CD14-positive monocyte (primary cell): Measurements from ENCODE around the gene LDHB. TPM values are rescaled to one million over a fixed set of nuclear protein-coding genes. Genes with fewer than 3 reads are reported as not detected.

Experiments
- DNase-seq, 3 donors: peaks; one replicate each; pipeline ENCODE4 v3.0.0-alpha.2; 2011 to 2022
- H2AFZ ChIP-seq: 2 replicates; pipeline ENCODE4 v1.6.0; 2012; ENCODE audit warnings: mild to moderate bottlenecking, low read depth, low read length, inconsistent platforms; ENCODE audit not compliant: insufficient read depth, poor library complexity, severe bottlenecking
- H3K27ac ChIP-seq, 2 donors: 1 replicate in 1 of 2; 2 replicates in 1 of 2; pipeline ENCODE4 v1.5.1; 2012 to 2013; ENCODE audit warnings: low read length in 2 of 2, control low read depth in 1 of 2, inconsistent platforms in 1 of 2, low read depth in 1 of 2, mild to moderate bottlenecking in 1 of 2
- H3K27me3 ChIP-seq, 2 donors: one replicate each; pipeline versions ENCODE4 v1.6.0 to v1.6.1; 2011 to 2013; ENCODE audit warnings: low read length in 2 of 2; ENCODE audit not compliant: control insufficient read depth in 2 of 2, insufficient read depth in 2 of 2
- H3K36me3 ChIP-seq, 2 donors: replicated peaks in 1 of 2; 1 replicate in 1 of 2; 2 replicates in 1 of 2; pipeline versions ENCODE4 v1.5.1 to v1.6.1; 2012 to 2013; ENCODE audit warnings: low read length in 2 of 2, control low read depth in 1 of 2, inconsistent platforms in 1 of 2, mild to moderate bottlenecking in 1 of 2; ENCODE audit not compliant: insufficient read depth in 2 of 2, control insufficient read depth in 1 of 2
- H3K4me1 ChIP-seq, 2 donors: 1 replicate in 1 of 2; 2 replicates in 1 of 2; pipeline versions ENCODE4 v1.5.1 to v1.6.1; 2012 to 2013; ENCODE audit warnings: low read length in 2 of 2, control low read depth in 1 of 2, inconsistent platforms in 1 of 2, mild to moderate bottlenecking in 1 of 2, moderate library complexity in 1 of 2; ENCODE audit not compliant: insufficient read depth in 2 of 2, control insufficient read depth in 1 of 2
- H3K4me2 ChIP-seq: replicated peaks from 2 replicates; pipeline ENCODE3; 2012; ENCODE audit warnings: low read length, moderate library complexity, mild to moderate bottlenecking; ENCODE audit not compliant: poor library complexity, severe bottlenecking; ENCODE audit errors: extremely low read depth
- H3K4me3 ChIP-seq, 3 experiments: fragments of 200-600 bp in 1 of 3; sonication (generic) in 1 of 3; replicated peaks in 1 of 3; 1 replicate in 2 of 3; 2 replicates in 1 of 3; pipeline ENCODE4 v1.5.1; 2011 to 2013; ENCODE audit warnings: low read length in 3 of 3, mild to moderate bottlenecking in 3 of 3, control low read depth in 2 of 3, low read depth in 2 of 3, inconsistent platforms in 1 of 3, moderate library complexity in 1 of 3
- H3K79me2 ChIP-seq: 2 replicates; pipeline ENCODE4 v1.6.0; 2012; ENCODE audit warnings: mild to moderate bottlenecking, control low read depth, inconsistent platforms, low read length, moderate library complexity; ENCODE audit not compliant: insufficient read depth
- H3K9ac ChIP-seq: 2 replicates; pipeline ENCODE4 v1.6.0; 2017; ENCODE audit warnings: low read length, mild to moderate bottlenecking; ENCODE audit not compliant: insufficient read depth, poor library complexity, severe bottlenecking
- H3K9me3 ChIP-seq, 2 donors: replicated peaks in 1 of 2; 1 replicate in 1 of 2; 2 replicates in 1 of 2; pipeline versions ENCODE4 v1.5.1 to v1.6.1; 2012 to 2013; ENCODE audit warnings: low read length in 2 of 2, control low read depth in 1 of 2; ENCODE audit not compliant: control insufficient read depth in 1 of 2, insufficient read depth in 1 of 2
- H4K20me1 ChIP-seq: 2 replicates; pipeline ENCODE4 v1.6.0; 2012; ENCODE audit warnings: mild to moderate bottlenecking, low read length, control low read depth, moderate library complexity; ENCODE audit not compliant: insufficient read depth
- H3K27ac Mint-ChIP-seq, 7 donors: one replicate each; pipeline ENCODE4 v1.8.0; 2020; ENCODE audit warnings: mild to moderate bottlenecking in 7 of 7, mixed read lengths in 7 of 7, moderate library complexity in 6 of 7, inconsistent platforms in 2 of 7
- H3K27me3 Mint-ChIP-seq, 3 donors: one replicate each; pipeline ENCODE4 v1.8.0; 2021 to 2022; ENCODE audit warnings: low read depth in 3 of 3, mild to moderate bottlenecking in 3 of 3, mixed read lengths in 3 of 3, moderate library complexity in 3 of 3, inconsistent platforms in 1 of 3
- H3K36me3 Mint-ChIP-seq, 2 donors: one replicate each; pipeline ENCODE4 v1.8.0; 2020; ENCODE audit warnings: mixed read lengths in 2 of 2, inconsistent platforms in 1 of 2, mild to moderate bottlenecking in 1 of 2
- H3K4me1 Mint-ChIP-seq: one replicate; pipeline ENCODE4 v1.8.0; 2020; ENCODE audit warnings: mild to moderate bottlenecking, mixed read lengths
- H3K4me3 Mint-ChIP-seq, 2 donors: one replicate each; pipeline ENCODE4 v1.8.0; 2020; ENCODE audit warnings: mild to moderate bottlenecking in 2 of 2, mixed read lengths in 2 of 2, moderate library complexity in 1 of 2
- H3K9me3 Mint-ChIP-seq, 7 donors: one replicate each; pipeline ENCODE4 v1.8.0; 2020 to 2022; ENCODE audit warnings: mixed read lengths in 7 of 7, mild to moderate bottlenecking in 6 of 7, moderate library complexity in 6 of 7, inconsistent platforms in 2 of 7
- WGBS: methylation state at CpG from one replicate; pipeline ENCODE4 v1.1.5; 2013; ENCODE audit warnings: missing lambda C conversion rate; ENCODE audit not compliant: insufficient coverage; 5-methylcytosine and 5-hydroxymethylcytosine counted together
- intact Hi-C, 2 donors: fragments of 100-400 bp; cut with micrococcal nuclease; formaldehyde crosslinking; loops; one replicate each; pipeline versions ENCODE4 v1.15.0 to v1.15.1; 2023
- polyA plus RNA-seq, 3 donors: library from polyadenylated mRNA; depleted of rRNA in 1 of 3; unstranded in 2 of 3; stranded (reverse) in 1 of 3; fragments of 300-500 nt in 2 of 3; fragments of >200 nt in 1 of 3; fragmentation: Illumina TruSeq in 2 of 3; gene quantifications; 1 replicate in 2 of 3; 2 replicates in 1 of 3; pipeline ENCODE4 v1.2.3, GENCODE V29; 2012 to 2021
- TF ChIP-seq, protein P1 (sequence below): fragments of 200-600 bp; IDR thresholded peaks from one replicate; pipeline ENCODE4 v1.8.0; 2022; ENCODE audit warnings: antibody characterized with exemption, mild to moderate bottlenecking

The LDHB gene
- polyA plus RNA-seq, 3 donors: 49.6 to 148 (median 121) TPM

- H2AFZ ChIP-seq: peak overlapping the region; percentile 10
- no peaks in the 10 kb centered on the region for H3K36me3 Mint-ChIP-seq
Observed at GRCh38 chr12:21608196-21608595, 49.4 kb downstream of the LDHB start.

GRCh38 chr12:21607701-21608100 is 49.9 kb downstream of the LDHB start:
- no peaks in the 10 kb centered on the region for H3K9me3 ChIP-seq
- intact Hi-C loops: no loop called here
- Mint-ChIP-seq H3K9me3 (peaks cover 0 to 3% (median 0%) of the 10 kb centered on the region in 7 donors), H3K36me3 (no peaks in the 10 kb centered on the region), H3K4me3 (no peak overlapping the region), H3K27me3 (peaks cover 0 to 1% (median 0%) of the 10 kb centered on the region in 3 donors), H3K4me1 (no peaks in the 10 kb centered on the region), H3K27ac (no peak overlapping the region)
- H3K79me2 ChIP-seq: no peaks in the 10 kb centered on the region
- H3K27ac ChIP-seq: no peak overlapping the region
- no peak overlapping the region for H3K9ac ChIP-seq
- H3K4me3 ChIP-seq: no peak overlapping the region
- H2AFZ ChIP-seq: no peak overlapping the region
- DNase-seq: peak in 1 of 3 donors; percentile 31
- TF ChIP-seq, protein P1, sequence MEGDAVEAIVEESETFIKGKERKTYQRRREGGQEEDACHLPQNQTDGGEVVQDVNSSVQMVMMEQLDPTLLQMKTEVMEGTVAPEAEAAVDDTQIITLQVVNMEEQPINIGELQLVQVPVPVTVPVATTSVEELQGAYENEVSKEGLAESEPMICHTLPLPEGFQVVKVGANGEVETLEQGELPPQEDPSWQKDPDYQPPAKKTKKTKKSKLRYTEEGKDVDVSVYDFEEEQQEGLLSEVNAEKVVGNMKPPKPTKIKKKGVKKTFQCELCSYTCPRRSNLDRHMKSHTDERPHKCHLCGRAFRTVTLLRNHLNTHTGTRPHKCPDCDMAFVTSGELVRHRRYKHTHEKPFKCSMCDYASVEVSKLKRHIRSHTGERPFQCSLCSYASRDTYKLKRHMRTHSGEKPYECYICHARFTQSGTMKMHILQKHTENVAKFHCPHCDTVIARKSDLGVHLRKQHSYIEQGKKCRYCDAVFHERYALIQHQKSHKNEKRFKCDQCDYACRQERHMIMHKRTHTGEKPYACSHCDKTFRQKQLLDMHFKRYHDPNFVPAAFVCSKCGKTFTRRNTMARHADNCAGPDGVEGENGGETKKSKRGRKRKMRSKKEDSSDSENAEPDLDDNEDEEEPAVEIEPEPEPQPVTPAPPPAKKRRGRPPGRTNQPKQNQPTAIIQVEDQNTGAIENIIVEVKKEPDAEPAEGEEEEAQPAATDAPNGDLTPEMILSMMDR: peak; percentile 24
- no peaks in the 10 kb centered on the region for H3K27me3 ChIP-seq
- no peak overlapping the region for H3K4me2 ChIP-seq
- WGBS: no CpG with 5 or more reads among the region's 2 CpGs
- no peaks in the 10 kb centered on the region for H3K36me3 ChIP-seq
- H4K20me1 ChIP-seq: no peaks in the 10 kb centered on the region
- H3K4me1 ChIP-seq: peaks cover 6 to 10% of the 10 kb centered on the region in 2 donors

More at GRCh38 chr12:21608196-21608595, 49.4 kb downstream of the LDHB start:
- Histone ChIP-seq H3K27me3 (no peaks in the 10 kb centered on the region), H3K27ac (no peak overlapping the region), H3K4me2 (peak overlapping the region; percentile 35), H3K9me3 (no peaks in the 10 kb centered on the region), H3K4me1 (peaks cover 6 to 13% of the 10 kb centered on the region in 2 donors), H3K9ac (no peak overlapping the region), H3K36me3 (no peaks in the 10 kb centered on the region), H3K4me3 (no peak overlapping the region), H4K20me1 (no peaks in the 10 kb centered on the region), H3K79me2 (no peaks in the 10 kb centered on the region)
- no peak overlapping the region for H3K4me3 Mint-ChIP-seq
- H3K27ac Mint-ChIP-seq: no peak overlapping the region
- H3K27me3 Mint-ChIP-seq: peaks cover 0 to 1% (median 0%) of the 10 kb centered on the region in 3 donors
- TF ChIP-seq, protein P1: no peak
- H3K4me1 Mint-ChIP-seq: peaks cover 3% of the 10 kb centered on the region
- H3K9me3 Mint-ChIP-seq: peaks cover 0 to 3% (median 0%) of the 10 kb centered on the region in 7 donors
- intact Hi-C loops: no loop called here
- DNase-seq: no peak
